Stimulated activated CD4-positive, alpha-beta T cell treated with anti-CD3 and anti-CD28 coated beads, Interleukin-2, amount 100 ng/mL, for 4 hours (primary cell): ENCODE data around the gene ADAMTS10.
"Not testable (repeated sequence)": the region's sequence is repeated elsewhere in the genome, so short reads cannot be mapped to it uniquely, and the experiment has no call there.

Experiments used
- DNase-seq: peaks from one replicate; pipeline ENCODE4 v3.0.0-alpha.2; 2020; ENCODE audit warnings: low read depth

Gene ADAMTS10

DNA sequence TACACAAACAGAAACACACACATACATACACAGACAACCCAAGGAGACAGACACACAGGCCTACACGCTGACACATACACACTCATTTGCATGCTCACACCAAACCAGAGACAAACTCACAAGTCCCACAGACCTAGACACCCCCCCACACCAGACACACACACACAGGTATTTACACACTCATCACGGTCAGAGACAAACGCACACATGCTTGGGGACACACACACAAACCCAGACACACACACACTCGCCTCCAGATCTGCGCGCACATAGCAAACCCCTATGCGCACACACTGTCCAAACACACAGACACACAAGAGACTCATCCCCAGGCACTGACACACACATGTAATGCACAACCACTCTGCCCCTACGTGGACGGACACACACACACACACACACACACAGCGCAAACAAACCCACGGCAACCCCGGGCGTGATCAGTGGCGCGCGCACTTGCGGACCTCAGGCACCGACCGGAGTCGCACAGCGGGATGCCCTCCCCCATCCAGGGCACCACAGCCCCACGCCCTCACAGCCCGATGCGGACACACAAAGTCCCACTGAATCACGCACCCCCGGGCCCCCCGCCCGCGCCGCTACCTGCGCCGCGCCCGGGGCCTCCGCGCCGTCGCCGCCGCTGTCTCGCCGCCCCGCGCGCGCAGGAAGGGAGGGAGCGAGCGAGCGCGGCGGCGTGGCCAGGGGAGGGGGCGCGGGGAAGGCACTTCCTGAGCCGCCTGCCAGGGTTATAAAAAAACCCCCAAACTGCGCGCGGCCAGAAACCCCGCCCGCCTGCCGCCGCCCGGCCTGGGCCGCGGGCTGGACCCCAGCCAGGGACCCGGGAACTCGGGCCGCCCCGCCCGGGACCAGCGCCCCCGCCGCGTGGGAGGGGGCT, at the start of gene ADAMTS10:
Gene ADAMTS10, minus strand, starts transcription at position 675 of the 895 bp plus-strand sequence. CDS start 5,005 bp downstream, outside the sequence.
- no peak for DNase-seq

DNA sequence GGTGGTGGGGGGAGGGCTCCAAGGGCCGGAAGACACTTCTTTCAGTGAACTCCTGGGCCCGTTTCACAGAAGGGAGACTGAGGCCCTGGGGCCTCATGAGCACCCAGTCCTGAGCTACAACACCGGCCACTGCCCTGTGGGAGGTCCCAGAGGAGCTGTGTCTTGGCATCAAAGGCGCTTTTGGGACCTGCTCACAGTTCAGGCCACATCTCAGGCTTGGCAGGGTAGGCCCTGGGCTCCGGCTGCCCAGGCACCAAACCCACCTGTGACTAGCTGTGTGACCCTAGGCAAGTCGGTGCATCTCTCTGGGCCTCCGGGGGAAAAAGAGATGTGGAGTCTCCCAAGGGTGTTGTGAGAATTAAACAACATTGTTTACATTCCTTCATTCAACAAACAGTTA, 49.4 kb upstream of the ADAMTS10 start:
- DNase-seq = no peak

DNA sequence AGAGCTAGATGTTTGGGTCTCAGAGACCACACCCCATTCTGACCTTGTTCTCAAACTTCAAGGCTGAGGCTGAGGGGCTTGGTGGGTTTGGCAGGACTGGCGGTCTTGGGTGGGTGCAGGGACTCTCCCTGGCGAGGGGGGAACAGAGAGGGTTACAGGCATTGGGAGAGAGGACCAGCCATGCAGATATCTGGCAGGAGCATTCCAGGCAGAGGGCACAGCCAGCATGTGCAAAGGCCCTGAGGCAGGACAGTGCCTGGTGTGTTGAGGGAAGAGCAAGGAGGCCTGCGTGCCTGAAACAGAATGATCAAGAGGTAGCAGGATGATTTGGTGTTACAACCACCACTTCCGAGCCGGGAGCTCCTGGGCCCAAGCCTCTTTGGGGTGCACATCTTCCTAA, 47.4 kb upstream of the ADAMTS10 start:
- no peak for DNase-seq

DNA sequence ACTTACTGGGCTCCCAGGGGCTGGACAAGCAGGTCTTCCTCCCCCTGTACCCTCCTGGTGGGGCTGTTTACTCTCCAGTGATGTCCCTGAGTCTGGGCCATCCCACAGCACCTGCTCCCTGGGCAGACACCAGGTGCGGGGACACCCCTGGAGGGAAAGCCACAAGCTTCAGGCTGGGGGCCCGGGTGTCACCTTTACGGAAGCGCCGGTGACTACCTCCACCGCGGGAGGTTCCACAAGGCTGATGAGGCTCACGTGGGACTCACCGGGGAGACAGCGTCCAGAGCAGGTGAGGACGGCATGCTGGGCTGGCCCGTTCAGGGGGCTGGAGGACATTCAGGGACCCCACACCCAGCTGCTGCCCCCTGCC, 44.8 kb upstream of the ADAMTS10 start:
- DNase-seq = peak; percentile 9

DNA sequence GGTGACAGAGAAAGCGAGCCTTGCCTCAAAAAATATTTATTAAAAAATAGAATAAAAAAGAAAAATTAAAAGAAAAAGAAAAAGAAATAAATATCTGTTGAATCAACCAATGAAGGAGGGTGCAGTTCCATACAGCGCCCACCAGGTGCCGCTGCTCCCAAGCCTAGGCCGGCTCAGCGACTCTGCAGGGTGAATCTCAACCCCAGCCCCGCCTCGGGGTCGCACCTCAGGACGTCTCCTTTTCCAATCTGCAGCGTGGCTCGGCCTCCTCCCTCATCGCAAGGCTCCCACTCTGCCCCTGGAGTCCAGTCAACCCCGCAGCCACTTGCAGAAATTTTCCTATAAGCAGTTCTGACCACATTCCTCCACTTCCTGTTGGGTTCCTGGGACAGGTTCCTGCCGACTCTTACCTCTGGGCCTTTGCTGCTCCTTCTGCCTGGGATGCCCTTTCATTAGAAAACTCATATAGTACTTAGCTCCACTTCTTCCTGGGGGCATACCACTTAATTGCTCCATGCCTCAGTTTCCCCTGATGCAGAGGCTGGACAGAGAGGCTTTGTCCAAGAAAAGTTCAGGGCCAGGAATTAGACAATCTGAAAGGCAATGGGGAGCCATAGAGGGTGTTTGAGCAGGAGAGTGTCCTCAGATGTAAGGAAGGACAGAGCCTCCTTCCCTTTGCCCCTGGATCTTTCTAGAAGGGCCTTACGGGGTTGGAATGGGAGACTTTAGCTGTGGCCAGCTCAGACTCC, 44.2 kb upstream of the ADAMTS10 start:
- peak; percentile 52 for DNase-seq

DNA sequence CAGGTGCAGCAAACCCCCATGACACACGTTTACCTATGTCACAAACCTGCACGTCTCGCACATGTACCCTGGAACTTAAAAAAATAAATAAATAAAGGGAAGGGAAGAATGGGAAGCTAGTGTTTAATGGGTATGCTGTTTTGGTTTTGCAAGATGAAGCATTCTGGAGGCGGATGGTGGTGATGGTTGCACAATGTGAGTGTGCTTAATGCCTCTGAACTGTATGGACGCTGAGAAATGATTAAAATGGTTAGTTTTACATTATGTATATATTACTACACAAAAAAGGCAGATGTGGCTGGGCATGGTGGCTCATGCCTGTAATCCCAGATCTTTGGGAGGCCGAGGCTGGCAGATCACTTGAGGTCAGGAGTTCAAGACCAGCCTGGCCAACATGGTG, 37.7 kb upstream of the ADAMTS10 start:
- no peak for DNase-seq

DNA sequence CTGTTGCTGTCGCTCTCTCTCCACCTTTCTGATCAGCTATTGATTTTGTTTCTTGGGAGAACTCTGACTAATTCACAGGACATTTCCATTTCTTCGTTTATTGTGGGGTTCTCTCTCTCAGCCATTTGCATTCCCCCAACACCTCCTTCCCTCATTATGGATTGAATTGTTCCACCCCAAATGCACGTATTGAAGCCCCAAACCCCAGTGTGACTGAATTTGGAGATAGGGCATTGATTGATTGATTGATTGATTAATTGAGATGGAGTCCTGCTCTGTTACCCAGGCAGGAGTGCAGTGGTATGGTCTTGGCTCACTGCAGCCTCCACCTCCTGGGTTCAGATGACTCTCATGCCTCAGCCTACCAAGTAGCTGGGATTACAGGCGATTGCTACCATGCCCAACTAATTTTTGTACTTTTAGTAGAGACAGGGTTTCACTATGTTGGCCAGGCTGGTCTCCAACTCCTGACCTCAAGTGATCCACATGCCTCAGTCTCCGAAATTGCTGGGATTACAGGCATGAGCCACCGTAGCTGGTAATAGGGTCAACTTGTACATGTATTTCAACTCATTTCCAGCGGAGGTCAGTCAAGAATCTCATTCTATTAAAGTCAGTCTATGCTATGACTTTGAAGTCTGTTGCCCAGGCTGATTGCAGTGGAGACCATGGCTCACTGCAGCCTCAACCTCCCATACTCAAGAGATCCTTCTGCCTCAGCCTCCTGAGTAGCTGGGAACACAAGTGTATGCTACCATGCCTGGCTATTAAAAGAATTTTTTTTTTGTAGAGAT, 33.5 kb upstream of the ADAMTS10 start:
- no peak for DNase-seq

DNA sequence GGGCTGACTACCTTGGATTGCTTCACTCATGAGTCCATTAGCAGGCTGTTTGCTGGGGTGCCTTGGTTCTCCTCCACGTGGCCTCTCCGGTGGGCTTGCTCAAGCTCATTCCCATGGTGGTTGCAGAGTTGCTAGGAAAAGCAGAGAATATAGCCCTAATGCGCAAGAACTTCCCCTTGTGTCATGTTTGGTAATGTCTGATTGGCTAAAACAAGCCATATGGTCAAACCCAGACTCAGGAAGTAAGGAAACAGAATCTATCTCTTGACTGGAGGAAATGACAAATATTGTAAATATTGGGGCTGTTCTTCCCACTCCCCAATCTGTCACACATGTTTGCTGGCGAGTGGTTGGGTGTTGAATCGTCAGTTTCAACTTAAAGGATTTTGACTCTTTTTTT, 32.0 kb upstream of the ADAMTS10 start:
- DNase-seq = no peak

DNA sequence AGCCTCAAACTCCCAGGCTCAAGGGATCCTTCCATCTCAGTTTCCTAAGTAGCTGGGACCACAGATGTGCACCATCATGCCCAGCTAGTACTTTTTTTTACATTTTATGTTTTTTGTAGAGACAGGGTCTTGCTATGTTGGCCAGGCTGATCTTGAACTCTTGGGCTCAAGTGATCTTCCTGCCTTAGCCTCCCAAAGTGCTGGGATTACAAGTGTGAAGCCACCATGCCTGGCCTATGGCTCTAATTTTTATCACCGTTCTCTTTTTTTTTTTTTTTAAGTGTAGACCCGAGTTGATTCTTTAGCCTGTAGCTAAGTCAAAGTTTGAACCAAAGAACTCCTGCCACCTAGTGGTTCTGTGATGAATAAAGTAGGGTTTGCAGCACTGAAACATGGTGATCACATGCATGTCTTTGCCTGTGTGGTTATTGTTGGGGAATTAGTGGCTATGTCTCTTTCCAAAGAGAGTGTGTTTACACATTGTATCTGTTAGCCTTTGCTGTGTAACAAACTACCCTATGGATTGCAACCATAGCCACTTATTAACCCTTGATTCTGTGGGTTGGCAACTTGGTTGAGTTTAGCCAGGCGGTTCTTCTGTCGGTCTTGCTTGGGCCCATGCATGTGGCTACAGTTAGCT, 31.5 kb upstream of the ADAMTS10 start:
- no peak for DNase-seq

DNA sequence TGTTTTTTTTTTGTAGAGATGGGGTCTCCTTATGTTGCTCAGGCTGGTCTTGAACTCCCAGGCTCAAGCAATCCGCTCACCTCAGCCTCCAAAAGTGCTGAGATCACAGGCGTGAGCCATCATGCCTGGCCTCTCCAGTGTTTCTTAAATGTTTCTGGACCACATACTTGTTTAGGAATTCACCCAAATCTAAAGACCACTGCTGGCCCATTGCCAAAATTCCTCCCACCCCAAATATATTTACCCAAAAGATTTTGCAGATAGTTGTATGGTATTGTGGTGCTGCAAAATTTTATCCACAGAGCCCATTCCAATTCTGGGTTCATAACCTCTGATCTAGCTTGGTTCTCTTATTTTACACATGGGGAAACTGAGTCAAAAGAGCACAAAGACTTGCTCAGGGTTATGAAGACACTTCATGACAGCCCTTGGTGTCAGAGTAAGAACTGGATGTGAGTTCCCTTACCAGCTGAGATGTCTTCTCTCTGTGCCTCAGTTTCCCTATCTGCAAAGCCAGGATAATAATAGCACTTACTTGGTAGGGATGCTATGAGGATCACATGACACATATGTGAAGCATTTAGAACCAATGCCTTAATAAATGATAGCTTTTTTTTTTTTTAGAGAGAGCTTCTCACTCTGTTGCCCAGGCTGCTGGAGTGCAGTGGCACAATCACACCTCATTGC, 30.8 kb upstream of the ADAMTS10 start:
- no peak for DNase-seq

DNA sequence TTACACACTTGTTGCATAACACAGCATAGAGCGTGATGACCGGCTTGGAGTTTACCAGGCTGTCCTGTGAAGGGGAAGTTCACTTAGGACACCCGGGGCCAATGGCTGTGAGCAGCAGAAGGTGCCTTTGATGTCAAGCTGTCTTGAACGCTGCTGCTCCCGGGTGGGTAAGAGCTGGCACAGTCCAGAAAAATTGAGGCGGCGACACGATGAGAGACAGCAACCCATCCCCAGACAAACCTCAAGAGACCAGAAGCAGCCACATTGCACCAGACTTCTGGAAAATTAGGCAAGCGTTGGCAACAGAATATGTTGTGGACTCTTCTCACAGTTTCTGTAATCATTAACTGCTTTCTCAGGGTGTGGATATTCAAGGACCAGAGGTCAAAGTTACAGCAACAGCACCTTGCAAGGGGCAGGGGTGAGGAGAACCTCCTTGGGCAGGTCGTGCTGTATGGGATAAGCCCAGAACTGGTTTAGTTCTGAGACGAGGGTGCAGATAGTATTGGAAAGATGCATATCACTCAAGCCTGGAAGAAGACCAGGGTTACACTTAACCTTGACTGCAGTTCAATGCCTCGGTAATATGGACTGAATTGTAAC, 30.0 kb upstream of the ADAMTS10 start:
- no peak for DNase-seq

DNA sequence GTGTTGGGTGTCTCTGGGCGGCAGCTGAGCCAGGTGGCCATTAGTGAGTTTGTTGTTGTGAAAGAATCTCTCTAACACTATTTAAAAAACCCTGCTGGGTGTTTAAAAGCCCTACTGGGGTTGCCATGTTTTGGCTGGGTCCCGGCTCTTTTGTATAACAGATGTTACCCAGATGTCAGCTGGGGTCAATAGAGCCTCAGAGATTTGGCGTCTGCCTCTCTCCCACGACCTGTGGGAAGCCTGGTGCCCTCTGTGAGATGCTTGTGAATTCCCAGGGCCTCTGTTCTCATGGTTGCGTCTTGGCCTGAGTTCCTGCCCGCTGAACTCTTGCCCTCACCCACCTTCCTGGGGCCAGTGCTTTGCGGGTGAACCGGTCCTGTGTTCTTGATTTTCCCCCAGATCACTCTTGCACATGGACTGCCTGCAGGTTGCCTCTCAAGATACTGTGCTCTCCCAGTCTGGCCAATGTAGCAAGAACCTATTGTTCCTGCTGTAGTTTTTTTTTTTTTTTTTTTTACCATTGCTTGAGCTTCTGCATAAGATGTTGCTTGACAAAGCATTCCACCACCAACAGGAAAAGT, 29.4 kb upstream of the ADAMTS10 start:
- DNase-seq = no peak

DNA sequence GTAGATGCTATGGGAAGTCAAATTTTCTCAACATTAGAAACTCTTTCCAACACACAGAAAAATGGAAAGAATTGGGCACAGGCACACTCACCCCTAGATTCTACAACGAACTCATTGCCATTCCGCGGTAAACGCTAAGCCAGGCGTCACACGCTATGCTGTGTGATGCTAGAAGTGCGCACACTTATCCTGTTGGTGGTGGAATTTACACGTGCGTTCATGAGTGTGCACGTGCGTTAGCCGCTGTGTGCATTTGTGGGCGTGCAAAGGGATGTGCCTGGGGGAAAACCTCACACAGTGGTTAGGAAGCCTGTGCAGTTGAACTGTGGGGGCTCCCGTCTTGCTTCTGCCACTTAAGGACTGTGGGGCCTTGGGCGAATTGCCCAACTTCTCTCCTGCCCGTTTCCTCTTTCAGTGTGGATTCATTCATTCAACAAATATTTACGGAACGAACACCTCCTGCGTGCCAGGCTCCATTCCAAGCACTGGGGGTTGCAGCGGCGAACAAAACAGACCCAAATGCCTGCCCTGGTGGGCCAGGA, 27.6 kb upstream of the ADAMTS10 start:
- DNase-seq = no peak

DNA sequence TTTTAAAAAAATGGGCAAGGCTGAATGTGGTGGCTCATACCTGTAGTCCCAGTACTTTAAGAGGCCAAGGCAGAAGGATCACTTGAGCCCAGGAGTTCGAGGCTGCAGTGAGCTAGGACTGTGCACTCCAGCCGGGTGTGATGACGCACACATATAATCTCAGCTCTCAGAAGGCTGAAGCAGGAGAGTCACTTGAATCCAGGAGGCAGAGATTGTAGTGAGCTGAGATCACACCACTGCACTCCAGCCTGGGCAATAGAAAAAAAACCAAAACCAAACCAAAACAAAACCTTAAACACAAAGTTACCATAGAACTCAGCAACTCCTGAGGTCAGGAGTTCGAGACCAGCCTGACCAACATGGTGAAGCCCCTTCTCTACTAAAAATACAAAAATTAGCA, 26.6 kb upstream of the ADAMTS10 start:
- DNase-seq = not testable (repeated sequence)

DNA sequence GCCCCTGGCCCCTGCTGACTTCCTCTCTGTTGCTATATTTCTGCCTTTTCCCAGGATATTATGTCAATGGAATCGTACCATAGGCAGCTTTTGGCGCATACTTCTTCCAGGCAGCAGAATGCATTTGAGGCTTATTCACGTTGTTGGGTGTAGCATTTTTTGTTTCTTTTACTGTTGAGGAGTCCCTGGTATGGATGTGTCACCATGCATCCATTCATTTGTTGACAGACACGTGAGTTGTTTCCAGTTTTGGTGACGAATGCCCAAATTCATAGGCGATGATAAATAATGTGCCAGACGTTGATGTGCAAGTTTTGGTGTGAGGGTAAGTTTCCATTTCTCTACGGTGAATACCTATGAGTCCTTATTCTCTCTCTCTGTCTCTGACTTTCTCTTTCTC, 24.9 kb upstream of the ADAMTS10 start:
- DNase-seq = no peak

DNA sequence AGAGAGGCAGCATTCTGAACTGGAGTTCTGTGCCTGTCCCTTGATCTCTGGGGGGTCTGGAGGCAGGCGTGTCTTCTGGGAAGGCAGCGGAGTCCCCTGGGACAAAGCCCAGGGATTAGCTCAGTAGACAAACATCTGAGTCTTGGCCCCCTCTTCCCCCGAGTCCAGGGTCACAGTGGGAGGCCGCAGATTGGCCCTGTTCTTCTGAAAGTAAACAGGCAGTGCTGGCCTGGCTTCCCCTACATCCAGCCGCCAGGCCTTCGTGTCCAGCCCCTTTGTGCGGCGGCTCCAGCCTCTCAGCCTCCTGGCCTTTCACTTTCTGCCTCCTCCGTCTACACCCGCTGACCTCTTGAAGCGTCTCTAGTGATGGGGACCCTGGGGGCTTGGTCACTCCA, 20.9 kb upstream of the ADAMTS10 start:
- DNase-seq = no peak

DNA sequence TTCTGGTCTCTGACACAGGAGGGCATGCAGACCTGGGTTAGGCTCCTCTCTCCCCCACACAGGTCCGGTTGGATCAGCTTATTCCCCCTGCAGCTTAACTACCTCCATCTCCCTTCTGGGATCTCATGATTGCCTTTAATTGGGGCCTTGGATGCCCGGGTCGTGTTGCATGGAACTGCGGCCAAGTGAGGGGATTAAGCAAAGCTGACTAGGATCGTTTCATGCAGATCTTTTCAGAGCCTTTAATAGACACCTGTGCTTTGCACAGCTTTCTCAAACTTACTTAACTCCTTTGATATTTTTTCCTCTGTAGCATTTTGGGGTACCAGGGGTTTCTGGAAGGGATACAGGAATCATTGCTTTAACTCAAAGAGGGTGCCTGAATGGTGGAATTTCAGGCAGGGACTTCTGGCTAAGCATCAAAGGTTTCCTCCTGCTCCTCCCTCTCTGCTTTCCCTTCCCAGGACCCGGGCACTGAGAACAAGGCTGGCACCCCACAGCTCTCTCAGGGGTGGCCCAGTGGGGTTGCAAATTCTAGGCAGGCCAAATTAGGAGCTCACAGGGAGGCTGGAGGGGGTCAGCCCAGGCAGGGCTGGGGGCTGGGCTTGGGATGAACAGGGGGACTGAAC, 20.4 kb upstream of the ADAMTS10 start:
- DNase-seq = no peak

DNA sequence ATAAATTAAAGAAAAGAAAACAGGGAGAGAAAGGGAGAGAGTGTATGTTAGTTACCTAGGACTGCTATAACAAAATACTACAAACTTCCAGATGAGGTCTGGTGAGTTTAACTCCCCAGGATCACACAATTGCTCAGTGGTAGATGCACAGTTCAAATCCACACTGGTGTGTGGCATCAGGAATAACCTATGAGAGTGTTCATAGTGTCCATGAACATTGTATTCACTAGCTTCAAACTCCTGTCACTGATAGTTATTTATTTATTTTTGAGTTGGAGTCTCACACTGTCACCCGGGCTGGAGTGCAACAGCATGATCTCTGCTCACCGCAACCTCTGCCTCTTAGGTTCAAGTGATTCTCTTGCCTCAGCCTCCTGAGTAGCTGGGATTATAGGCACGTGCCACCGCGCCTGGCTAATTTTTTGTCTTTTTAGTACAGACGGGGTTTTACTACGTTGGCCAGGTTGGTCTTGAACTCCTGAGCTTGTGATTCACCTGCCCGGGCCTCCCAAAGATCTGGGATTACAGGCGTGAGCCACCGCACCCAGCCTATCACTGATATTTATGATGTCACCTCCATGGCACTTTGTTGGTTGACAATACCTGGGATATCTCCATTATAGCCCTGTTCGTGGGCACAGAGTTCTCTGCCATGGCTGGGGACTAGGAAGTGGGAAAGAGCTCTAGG, 19.6 kb upstream of the ADAMTS10 start, which contains the start of gene NFILZ:
Gene NFILZ, plus strand, starts transcription at position 638 of the 688 bp plus-strand sequence. CDS start 46,133 bp downstream, outside the sequence.
- DNase-seq = no peak

DNA sequence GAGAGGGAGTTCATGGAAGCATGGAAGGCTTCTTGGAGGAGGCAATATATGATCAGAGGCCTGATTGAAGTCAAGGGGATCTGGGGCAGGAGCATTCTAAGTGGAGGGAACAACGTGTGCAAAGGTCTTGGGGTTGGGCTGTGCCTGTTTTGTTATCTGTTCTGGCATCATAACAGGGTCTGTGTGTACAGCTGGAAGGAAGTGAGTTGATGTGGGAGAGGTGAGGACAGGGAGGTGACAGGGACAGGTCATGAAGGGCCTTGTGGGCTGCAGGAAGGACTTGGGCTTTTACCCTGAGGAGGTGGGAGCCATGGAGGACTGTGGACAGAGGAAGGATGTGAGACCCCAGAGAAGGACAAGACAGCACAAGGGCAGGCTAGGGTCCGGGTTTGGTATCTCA, 18.7 kb upstream of the ADAMTS10 start:
- no peak for DNase-seq
